ENCODE data around the gene CKB.

- TF ChIP-seq EZH2 (IDR thresholded peaks at IDR 0.05) (no peak), POLR2AphosphoS5 (IDR thresholded peaks at IDR 0.05; ENCODE audit: borderline replicate concordance, low read depth, low read length) (no peak; the same call in 1 of the 2 replicates), FOXP2 (optimal IDR thresholded peaks at IDR 0.05; ENCODE audit: control extremely low read depth, extremely low read length, insufficient read depth) (no peak)
Observed at GRCh38 chr14:103521951-103522563, 573 bp downstream of the CKB start.

Data from SK-N-MC (cell line).